Spleen (tissue), 7 donors: ENCODE data around the gene C20orf204.

Experiments
- POLR2A ChIP-seq, 3 donors: fragments of 450-650 bp; IDR thresholded peaks; one replicate each; pipeline ENCODE4 v1.5.1; 2017; ENCODE audit warnings: antibody characterized with exemption in 3 of 3, mild to moderate bottlenecking in 1 of 3
- POLR2AphosphoS5 ChIP-seq, 3 donors: sonication (generic); formaldehyde crosslinking; IDR thresholded peaks; one replicate each; pipeline ENCODE4 v1.5.1; 2017; ENCODE audit warnings: antibody characterized with exemption in 3 of 3
- TF ChIP-seq, protein P1 (sequence below), 11 experiments: fragments of 200-600 bp in 7 of 11; fragments of 450-650 bp in 4 of 11; sonication (generic) in 4 of 11; IDR thresholded peaks in 8 of 11; conservative IDR thresholded peaks in 3 of 11; 1 replicate in 7 of 11; 2 replicates in 4 of 11; pipeline versions ENCODE4 v1.4.0 to v1.8.0; 2016 to 2021; ENCODE audit warnings: antibody characterized with exemption in 11 of 11, inconsistent platforms in 4 of 11, mild to moderate bottlenecking in 1 of 11
- donor health status: DM: no; HTN: no; CAD: no; lungs with moderate emphysema.
- donor health status: DM: no; HTN: no; CAD: no.
- donor health status: DM: no; HTN: no; CAD: no.

DNA sequence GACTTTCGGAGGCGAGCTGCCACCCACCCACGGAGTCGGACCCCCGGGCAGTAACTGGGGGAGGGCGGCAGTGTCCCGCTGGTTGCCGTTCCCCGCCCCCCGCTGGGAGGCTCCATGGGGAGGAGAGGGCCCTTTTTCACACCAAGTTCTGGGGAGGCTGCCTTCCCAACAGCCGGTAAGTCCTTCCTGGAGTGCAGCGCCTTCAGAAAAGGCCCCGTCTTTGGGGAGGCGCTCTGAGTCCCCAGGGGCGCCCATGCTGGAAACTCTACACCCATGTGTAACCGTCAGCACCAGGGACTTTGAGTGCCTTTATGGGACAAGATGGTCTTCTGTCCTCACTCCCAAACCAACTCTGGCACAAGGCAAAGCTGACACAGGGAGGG lies 13.9 kb downstream of the C20orf204 start:
- TF ChIP-seq POLR2AphosphoS5 (IDR thresholded peaks at IDR 0.05) (no peak), POLR2A (IDR thresholded peaks at IDR 0.05) (no peak)
- TF ChIP-seq, protein P1, sequence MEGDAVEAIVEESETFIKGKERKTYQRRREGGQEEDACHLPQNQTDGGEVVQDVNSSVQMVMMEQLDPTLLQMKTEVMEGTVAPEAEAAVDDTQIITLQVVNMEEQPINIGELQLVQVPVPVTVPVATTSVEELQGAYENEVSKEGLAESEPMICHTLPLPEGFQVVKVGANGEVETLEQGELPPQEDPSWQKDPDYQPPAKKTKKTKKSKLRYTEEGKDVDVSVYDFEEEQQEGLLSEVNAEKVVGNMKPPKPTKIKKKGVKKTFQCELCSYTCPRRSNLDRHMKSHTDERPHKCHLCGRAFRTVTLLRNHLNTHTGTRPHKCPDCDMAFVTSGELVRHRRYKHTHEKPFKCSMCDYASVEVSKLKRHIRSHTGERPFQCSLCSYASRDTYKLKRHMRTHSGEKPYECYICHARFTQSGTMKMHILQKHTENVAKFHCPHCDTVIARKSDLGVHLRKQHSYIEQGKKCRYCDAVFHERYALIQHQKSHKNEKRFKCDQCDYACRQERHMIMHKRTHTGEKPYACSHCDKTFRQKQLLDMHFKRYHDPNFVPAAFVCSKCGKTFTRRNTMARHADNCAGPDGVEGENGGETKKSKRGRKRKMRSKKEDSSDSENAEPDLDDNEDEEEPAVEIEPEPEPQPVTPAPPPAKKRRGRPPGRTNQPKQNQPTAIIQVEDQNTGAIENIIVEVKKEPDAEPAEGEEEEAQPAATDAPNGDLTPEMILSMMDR (IDR thresholded peaks at IDR 0.05 in 8 of 11, conservative IDR thresholded peaks at IDR 0.05 in 3 of 11): no peak
